ENCODE measurements around the gene SERPINB6.
"Not testable (repeated sequence)": the region's sequence is repeated elsewhere in the genome, so short reads cannot be mapped to it uniquely, and the experiment has no call there.

The SERPINB6 gene

GRCh38 chr6:2903411-2904185 is 67.8 kb downstream of the SERPINB6 start:
- DNase-seq: not testable (repeated sequence)

- DNase-seq: not testable (repeated sequence)
Observed at GRCh38 chr6:2901645-2902502, 69.5 kb downstream of the SERPINB6 start.

GRCh38 chr6:2900821-2901644 is 70.3 kb downstream of the SERPINB6 start:
- no peak for DNase-seq

GRCh38 chr6:2900221-2900807 is 71.1 kb downstream of the SERPINB6 start:
- no peak for DNase-seq

- no peak for DNase-seq
Observed at GRCh38 chr6:2899596-2899995, 71.8 kb downstream of the SERPINB6 start.
